ENCODE results near the gene NOL3. TPM values are rescaled to one million over a fixed set of nuclear protein-coding genes. Genes with fewer than 3 reads are reported as not detected.

The NOL3 gene
- total RNA-seq, 1 experiment from 2014 or later, result 8.5 TPM

DNA sequence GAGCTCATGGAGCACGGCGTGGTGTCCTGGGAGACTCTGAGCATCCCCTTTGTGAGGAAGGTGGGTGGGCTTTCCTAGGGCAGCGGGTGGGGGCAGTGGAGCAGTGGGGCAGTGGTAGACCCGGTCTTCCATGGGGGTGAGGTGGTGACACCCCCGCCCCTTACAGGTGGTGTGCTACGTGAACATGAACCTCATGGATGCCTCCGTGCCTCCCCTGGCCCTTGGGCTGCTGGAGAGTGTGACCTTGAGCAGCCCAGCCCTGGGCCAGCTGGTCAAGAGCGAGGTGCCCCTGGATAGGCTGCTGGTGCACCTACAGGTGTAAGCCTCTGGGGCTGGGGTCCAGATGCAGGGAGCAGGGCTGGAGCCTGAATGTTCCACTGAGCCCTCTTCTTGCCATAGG lies 30.2 kb downstream of the NOL3 start:
- peak overlapping the region; percentile 83 for H3K4me3 Mint-ChIP-seq
- no peaks in the 10 kb centered on the region for H3K27me3 Mint-ChIP-seq (ENCODE audit: low read depth)
- TF ChIP-seq ATF6 (CRISPR knock-in tag; IDR thresholded peaks at IDR 0.05) (no peak), PREB (CRISPR knock-in tag; IDR thresholded peaks at IDR 0.05; ENCODE audit: borderline replicate concordance) (no peak), SMAD4 (CRISPR knock-in tag; IDR thresholded peaks at IDR 0.05) (no peak), ZNF317 (CRISPR knock-in tag; IDR thresholded peaks at IDR 0.05; ENCODE audit: borderline replicate concordance, low read depth) (no peak), GABPB1 (CRISPR knock-in tag; IDR thresholded peaks at IDR 0.05) (no peak), ATF3 (CRISPR knock-in tag; conservative IDR thresholded peaks at IDR 0.05) (no peak), MAX (CRISPR knock-in tag; IDR thresholded peaks at IDR 0.05) (no peak)
- TF ChIP-seq, protein P1, sequence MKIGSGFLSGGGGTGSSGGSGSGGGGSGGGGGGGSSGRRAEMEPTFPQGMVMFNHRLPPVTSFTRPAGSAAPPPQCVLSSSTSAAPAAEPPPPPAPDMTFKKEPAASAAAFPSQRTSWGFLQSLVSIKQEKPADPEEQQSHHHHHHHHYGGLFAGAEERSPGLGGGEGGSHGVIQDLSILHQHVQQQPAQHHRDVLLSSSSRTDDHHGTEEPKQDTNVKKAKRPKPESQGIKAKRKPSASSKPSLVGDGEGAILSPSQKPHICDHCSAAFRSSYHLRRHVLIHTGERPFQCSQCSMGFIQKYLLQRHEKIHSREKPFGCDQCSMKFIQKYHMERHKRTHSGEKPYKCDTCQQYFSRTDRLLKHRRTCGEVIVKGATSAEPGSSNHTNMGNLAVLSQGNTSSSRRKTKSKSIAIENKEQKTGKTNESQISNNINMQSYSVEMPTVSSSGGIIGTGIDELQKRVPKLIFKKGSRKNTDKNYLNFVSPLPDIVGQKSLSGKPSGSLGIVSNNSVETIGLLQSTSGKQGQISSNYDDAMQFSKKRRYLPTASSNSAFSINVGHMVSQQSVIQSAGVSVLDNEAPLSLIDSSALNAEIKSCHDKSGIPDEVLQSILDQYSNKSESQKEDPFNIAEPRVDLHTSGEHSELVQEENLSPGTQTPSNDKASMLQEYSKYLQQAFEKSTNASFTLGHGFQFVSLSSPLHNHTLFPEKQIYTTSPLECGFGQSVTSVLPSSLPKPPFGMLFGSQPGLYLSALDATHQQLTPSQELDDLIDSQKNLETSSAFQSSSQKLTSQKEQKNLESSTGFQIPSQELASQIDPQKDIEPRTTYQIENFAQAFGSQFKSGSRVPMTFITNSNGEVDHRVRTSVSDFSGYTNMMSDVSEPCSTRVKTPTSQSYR (CRISPR knock-in tag; IDR thresholded peaks at IDR 0.05), result no peak
- no peak for DNase-seq (ENCODE audit: low spot score)
- ChIA-PET CTCF (interaction anchor here (0.6 to 3.9 kb wide), 16 partner anchors 10 to 291 kb away, joined by 3 to 65 read pairs (median 9); partner anchors contain the start of genes B3GNT9, CES3, EXOC3L1 and FHOD1), POLR2A (interaction anchor here (0.7 kb wide), 2 partner anchors 26 to 47 kb away, joined by 3 to 4 read pairs; partner anchors contain the start of genes FHOD1 and TMEM208)
- ATAC-seq, result no peak
- H3K36me3 Mint-ChIP-seq, result peaks cover 19% of the 10 kb centered on the region
- peaks cover 9% of the 10 kb centered on the region for H3K4me1 Mint-ChIP-seq
- no peak overlapping the region for H3K27ac Mint-ChIP-seq
- H3K9me3 Mint-ChIP-seq, result no peaks in the 10 kb centered on the region

- TF ChIP-seq ZNF232 (CRISPR knock-in tag; IDR thresholded peaks at IDR 0.05) (no peak), ZNF317 (CRISPR knock-in tag; IDR thresholded peaks at IDR 0.05; ENCODE audit: borderline replicate concordance, low read depth) (no peak)
- TF ChIP-seq, protein P2, sequence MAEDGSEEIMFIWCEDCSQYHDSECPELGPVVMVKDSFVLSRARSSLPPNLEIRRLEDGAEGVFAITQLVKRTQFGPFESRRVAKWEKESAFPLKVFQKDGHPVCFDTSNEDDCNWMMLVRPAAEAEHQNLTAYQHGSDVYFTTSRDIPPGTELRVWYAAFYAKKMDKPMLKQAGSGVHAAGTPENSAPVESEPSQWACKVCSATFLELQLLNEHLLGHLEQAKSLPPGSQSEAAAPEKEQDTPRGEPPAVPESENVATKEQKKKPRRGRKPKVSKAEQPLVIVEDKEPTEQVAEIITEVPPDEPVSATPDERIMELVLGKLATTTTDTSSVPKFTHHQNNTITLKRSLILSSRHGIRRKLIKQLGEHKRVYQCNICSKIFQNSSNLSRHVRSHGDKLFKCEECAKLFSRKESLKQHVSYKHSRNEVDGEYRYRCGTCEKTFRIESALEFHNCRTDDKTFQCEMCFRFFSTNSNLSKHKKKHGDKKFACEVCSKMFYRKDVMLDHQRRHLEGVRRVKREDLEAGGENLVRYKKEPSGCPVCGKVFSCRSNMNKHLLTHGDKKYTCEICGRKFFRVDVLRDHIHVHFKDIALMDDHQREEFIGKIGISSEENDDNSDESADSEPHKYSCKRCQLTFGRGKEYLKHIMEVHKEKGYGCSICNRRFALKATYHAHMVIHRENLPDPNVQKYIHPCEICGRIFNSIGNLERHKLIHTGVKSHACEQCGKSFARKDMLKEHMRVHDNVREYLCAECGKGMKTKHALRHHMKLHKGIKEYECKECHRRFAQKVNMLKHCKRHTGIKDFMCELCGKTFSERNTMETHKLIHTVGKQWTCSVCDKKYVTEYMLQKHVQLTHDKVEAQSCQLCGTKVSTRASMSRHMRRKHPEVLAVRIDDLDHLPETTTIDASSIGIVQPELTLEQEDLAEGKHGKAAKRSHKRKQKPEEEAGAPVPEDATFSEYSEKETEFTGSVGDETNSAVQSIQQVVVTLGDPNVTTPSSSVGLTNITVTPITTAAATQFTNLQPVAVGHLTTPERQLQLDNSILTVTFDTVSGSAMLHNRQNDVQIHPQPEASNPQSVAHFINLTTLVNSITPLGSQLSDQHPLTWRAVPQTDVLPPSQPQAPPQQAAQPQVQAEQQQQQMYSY (CRISPR knock-in tag; IDR thresholded peaks at IDR 0.05), result no peak
- H3K36me3 Mint-ChIP-seq, result peaks cover 8% of the 10 kb centered on the region
- CTCF ChIA-PET, result interaction anchor here (0.6 to 1.8 kb wide), 6 partner anchors 17 to 184 kb away, joined by 3 to 7 read pairs (median 4); no protein-coding TSS in a partner anchor
- H3K27ac Mint-ChIP-seq, result no peak overlapping the region
- H3K9me3 Mint-ChIP-seq, result no peaks in the 10 kb centered on the region
- H3K4me3 Mint-ChIP-seq, result no peak overlapping the region
- ATAC-seq (no peak), DNase-seq (ENCODE audit: low spot score) (no peak)
- H3K27me3 Mint-ChIP-seq (ENCODE audit: low read depth), result no peaks in the 10 kb centered on the region
- POLR2A ChIA-PET, result no interaction called here
- H3K4me1 Mint-ChIP-seq, result peaks cover 9% of the 10 kb centered on the region
Measured at GRCh38 chr16:67201411-67202345, 31.3 kb downstream of the NOL3 start.
